SK-N-SH treated with all-trans-retinoic acid at 6 μM for 48 hours (cell line): Measurements from ENCODE around the gene HPCAL4.

Experiments used
- ARNTL ChIP-seq: fragments of 450-650 bp; formaldehyde crosslinking; IDR thresholded peaks from 2 replicates; pipeline ENCODE4 v1.5.0; 2020; ENCODE audit warnings: low read depth, mild to moderate bottlenecking, moderate library complexity, borderline replicate concordance
- CSDC2 ChIP-seq: fragments of 250-450 bp; sonication (Bioruptor Pico); IDR thresholded peaks from 2 replicates; pipeline ENCODE4 v1.5.0; 2020; ENCODE audit warnings: mild to moderate bottlenecking, moderate library complexity
- GLIS3 ChIP-seq: fragments of 250-450 bp; sonication (Bioruptor Pico); IDR thresholded peaks from 2 replicates; pipeline ENCODE4 v1.5.0; 2020; ENCODE audit warnings: mild to moderate bottlenecking, moderate library complexity
- ISL1 ChIP-seq: fragments of 250-450 bp; sonication (Bioruptor Pico); IDR thresholded peaks from 2 replicates; pipeline ENCODE4 v2.1.2; 2022; ENCODE audit warnings: mild to moderate bottlenecking, moderate library complexity
- PPARA ChIP-seq: fragments of 250-450 bp; sonication (Bioruptor Pico); IDR thresholded peaks from 2 replicates; pipeline ENCODE4 v1.5.0; 2020; ENCODE audit warnings: mild to moderate bottlenecking, borderline replicate concordance
- RARB ChIP-seq: fragments of 250-450 bp; sonication (Bioruptor Pico); IDR thresholded peaks from 2 replicates; pipeline ENCODE4 v1.8.0; 2021; ENCODE audit warnings: mild to moderate bottlenecking, moderate library complexity
- SNAI2 ChIP-seq: fragments of 250-450 bp; sonication (Bioruptor Pico); IDR thresholded peaks from 2 replicates; pipeline ENCODE4 v1.5.0; 2020; ENCODE audit warnings: mild to moderate bottlenecking, moderate library complexity
- TCF4 ChIP-seq: fragments of 250-450 bp; sonication (Bioruptor Pico); IDR thresholded peaks from 2 replicates; pipeline ENCODE4 v1.8.0; 2021; ENCODE audit warnings: mild to moderate bottlenecking, moderate library complexity, borderline replicate concordance
- TSHZ2 ChIP-seq: fragments of 250-450 bp; sonication (Bioruptor Pico); IDR thresholded peaks from 2 replicates; pipeline ENCODE4 v1.5.0; 2020; ENCODE audit warnings: mild to moderate bottlenecking, moderate library complexity
- TF ChIP-seq, protein P1 (sequence below): fragments of 250-450 bp; sonication (Bioruptor Pico); IDR thresholded peaks from 2 replicates; pipeline ENCODE4 v1.8.0; 2020; ENCODE audit warnings: mild to moderate bottlenecking, moderate library complexity, borderline replicate concordance

DNA sequence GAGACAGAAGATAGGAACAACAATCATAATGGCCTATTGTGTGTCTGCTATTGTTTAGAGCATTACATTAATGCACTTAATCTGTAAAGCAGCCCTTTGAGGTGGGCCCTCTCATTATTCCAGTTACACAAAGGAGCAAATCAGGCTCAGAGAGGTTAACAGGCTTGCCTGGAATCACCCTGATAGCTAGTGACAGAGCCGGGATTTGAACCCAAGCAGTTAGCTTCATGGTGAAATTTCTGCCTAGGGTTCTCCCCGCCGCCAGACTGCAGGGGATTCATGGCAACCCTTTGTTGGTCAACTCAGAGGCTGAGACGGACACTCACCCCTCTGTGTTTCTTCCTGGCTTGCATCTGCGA, 58.9 kb downstream of the HPCAL4 start:
- TF ChIP-seq GLIS3 (CRISPR knock-in tag): no peak
- no peak for TF ChIP-seq SNAI2 (CRISPR knock-in tag)
- TF ChIP-seq ARNTL (CRISPR knock-in tag): no peak
- no peak for TF ChIP-seq RARB (CRISPR knock-in tag)
- TF ChIP-seq TCF4 (CRISPR knock-in tag): no peak
- TF ChIP-seq PPARA (CRISPR knock-in tag): no peak
- TF ChIP-seq CSDC2 (CRISPR knock-in tag): no peak
- no peak for TF ChIP-seq TSHZ2 (CRISPR knock-in tag)
- no peak for TF ChIP-seq ISL1
- TF ChIP-seq, protein P1, sequence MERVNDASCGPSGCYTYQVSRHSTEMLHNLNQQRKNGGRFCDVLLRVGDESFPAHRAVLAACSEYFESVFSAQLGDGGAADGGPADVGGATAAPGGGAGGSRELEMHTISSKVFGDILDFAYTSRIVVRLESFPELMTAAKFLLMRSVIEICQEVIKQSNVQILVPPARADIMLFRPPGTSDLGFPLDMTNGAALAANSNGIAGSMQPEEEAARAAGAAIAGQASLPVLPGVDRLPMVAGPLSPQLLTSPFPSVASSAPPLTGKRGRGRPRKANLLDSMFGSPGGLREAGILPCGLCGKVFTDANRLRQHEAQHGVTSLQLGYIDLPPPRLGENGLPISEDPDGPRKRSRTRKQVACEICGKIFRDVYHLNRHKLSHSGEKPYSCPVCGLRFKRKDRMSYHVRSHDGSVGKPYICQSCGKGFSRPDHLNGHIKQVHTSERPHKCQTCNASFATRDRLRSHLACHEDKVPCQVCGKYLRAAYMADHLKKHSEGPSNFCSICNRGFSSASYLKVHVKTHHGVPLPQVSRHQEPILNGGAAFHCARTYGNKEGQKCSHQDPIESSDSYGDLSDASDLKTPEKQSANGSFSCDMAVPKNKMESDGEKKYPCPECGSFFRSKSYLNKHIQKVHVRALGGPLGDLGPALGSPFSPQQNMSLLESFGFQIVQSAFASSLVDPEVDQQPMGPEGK (CRISPR knock-in tag): no peak
